Thoracic aorta (tissue), 2 donors: ENCODE measurements around the gene MAPKAPK3. TPM values are rescaled to one million over a fixed set of nuclear protein-coding genes. Genes with fewer than 3 reads are reported as not detected.

Experiments
- ATAC-seq: fragments of 150-250 bp; one replicate; pipeline ENCODE4 v1.8.0; 2017; ENCODE audit warnings: low read depth; ENCODE audit not compliant: insufficient number of reproducible peaks, low FRiP score
- DNase-seq: peaks from one replicate; pipeline ENCODE4 v3.0.0-alpha.2; 2020; ENCODE audit warnings: low spot score
- H3K27ac ChIP-seq, 2 donors: fragments of 200-600 bp; sonication (generic); 1 replicate in 1 of 2; 2 replicates in 1 of 2; pipeline ENCODE4 v1.5.1; 2016; ENCODE audit warnings: mild to moderate bottlenecking in 2 of 2, moderate library complexity in 2 of 2
- H3K27me3 ChIP-seq: fragments of 200-600 bp; sonication (generic); replicated peaks from 2 replicates; pipeline ENCODE4 v1.6.0; 2016; ENCODE audit warnings: mild to moderate bottlenecking; ENCODE audit not compliant: insufficient read depth
- H3K36me3 ChIP-seq: fragments of 200-600 bp; sonication (generic); one replicate; pipeline ENCODE4 v1.5.1; 2016
- H3K4me1 ChIP-seq, 2 donors: fragments of 200-600 bp; sonication (generic); 1 replicate in 1 of 2; 2 replicates in 1 of 2; pipeline versions ENCODE4 v1.5.1 to v1.6.0; 2016; ENCODE audit warnings: low read depth in 2 of 2, mild to moderate bottlenecking in 1 of 2; ENCODE audit not compliant: control insufficient read depth in 1 of 2
- H3K4me3 ChIP-seq: fragments of 200-600 bp; sonication (generic); 2 replicates; pipeline ENCODE4 v1.5.1; 2016; ENCODE audit warnings: mild to moderate bottlenecking
- H3K9me3 ChIP-seq: fragments of 200-600 bp; sonication (generic); 2 replicates; pipeline ENCODE4 v1.5.1; 2016
- total RNA-seq, 2 donors: library from RNA; depleted of rRNA; stranded (reverse); fragments of >200 nt; gene quantifications; one replicate each; pipeline versions ENCODE4 v1.1.0 to v1.2.3, GENCODE V29; 2016
- TF ChIP-seq, protein P1 (sequence below): fragments of 200-600 bp; sonication (generic); IDR thresholded peaks from one replicate; pipeline ENCODE4 v1.5.1; 2019; ENCODE audit warnings: antibody characterized with exemption

Gene MAPKAPK3
- total RNA-seq, 2 donors from 2014 or later: 20.6 to 31.1 TPM

DNA sequence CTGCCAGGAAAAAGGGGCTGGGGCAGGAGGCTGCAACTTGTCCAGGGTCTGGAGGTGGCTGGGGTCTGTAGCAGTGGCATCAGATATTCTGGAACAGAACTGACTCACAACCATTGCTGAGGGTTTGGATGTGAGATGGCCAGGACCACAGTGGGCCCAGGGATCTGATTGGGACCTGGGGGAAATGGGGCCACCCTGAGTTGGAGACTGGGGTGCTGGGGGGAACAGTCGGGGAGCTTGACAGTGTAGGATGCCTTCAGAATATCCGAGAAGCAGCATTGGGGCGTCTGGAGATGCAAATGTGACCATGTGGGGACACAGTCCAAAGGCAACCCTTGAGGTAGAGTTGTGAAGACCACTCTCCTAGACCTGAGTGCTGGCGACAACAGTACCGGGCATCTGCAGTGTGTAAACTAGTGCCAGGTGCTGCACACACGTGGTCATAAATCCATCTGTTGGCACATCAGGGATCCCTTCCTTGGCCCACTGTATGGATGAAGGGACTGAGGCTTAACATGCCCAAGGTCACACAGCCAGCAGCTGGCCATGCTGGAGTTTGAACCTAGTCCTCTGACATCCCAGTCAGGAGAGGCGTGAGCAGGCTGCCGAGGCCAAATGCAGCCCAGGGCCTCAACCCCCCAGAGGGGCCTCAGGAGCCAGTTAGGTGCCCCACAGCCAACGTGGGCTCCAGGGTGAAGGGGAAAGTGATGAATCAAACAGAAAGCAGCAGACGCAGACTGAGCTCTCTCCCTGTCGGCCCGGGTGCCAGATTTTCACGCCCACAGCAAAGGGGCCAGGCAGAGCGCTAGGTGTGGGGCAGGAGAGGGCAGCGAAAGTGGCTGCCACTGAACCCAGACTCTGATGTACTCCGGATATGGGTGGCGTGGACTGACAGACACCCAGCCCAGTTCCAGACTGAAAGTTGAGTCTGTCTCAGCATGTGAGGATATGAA lies 28.9 kb upstream of the MAPKAPK3 start:
- Histone ChIP-seq H3K4me3 (no peak overlapping the region), H3K27me3 (no peaks in the 10 kb centered on the region), H3K9me3 (no peaks in the 10 kb centered on the region), H3K4me1 (peaks cover 3 to 33% of the 10 kb centered on the region in 2 donors), H3K36me3 (no peaks in the 10 kb centered on the region), H3K27ac (no peak overlapping the region)
- DNase-seq (no peak), ATAC-seq (no peak)
- TF ChIP-seq, protein P1, sequence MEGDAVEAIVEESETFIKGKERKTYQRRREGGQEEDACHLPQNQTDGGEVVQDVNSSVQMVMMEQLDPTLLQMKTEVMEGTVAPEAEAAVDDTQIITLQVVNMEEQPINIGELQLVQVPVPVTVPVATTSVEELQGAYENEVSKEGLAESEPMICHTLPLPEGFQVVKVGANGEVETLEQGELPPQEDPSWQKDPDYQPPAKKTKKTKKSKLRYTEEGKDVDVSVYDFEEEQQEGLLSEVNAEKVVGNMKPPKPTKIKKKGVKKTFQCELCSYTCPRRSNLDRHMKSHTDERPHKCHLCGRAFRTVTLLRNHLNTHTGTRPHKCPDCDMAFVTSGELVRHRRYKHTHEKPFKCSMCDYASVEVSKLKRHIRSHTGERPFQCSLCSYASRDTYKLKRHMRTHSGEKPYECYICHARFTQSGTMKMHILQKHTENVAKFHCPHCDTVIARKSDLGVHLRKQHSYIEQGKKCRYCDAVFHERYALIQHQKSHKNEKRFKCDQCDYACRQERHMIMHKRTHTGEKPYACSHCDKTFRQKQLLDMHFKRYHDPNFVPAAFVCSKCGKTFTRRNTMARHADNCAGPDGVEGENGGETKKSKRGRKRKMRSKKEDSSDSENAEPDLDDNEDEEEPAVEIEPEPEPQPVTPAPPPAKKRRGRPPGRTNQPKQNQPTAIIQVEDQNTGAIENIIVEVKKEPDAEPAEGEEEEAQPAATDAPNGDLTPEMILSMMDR: no peak

DNA sequence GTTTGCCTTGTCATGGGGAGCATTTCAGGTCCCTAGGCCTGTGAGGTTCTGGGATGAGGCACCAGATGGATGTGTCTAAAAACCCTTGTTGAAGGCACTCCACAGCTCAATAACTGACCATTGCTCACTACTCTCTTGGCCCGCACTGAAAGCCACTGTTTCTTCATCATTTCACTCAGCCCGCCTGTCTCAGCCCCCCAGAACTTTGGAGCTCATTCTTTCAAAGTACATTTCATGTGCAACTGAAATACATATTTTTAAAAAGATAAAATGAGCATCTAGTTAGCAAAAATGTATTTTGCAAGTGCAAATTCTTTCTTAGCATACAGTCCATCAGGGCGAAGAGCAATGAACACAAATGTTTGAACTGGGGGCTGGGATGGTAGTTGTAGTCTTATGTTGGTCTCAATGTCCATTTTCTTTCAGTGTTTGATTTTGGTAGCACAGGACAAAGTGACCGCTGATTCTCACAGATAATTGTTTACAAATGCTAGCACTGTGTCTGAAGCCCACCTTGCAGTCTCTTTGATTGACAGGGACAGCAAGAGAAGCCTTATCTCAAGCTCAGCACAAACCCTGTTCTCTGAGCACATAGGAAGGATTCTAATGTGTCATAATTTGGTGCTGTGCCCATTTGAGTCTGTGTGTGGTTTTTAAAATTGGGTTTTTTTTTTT lies 28.1 kb upstream of the MAPKAPK3 start:
- Histone ChIP-seq H3K27me3 (no peaks in the 10 kb centered on the region), H3K9me3 (no peaks in the 10 kb centered on the region), H3K4me1 (peaks cover 3 to 26% of the 10 kb centered on the region in 2 donors), H3K27ac (no peak overlapping the region), H3K36me3 (no peaks in the 10 kb centered on the region), H3K4me3 (no peak overlapping the region)
- TF ChIP-seq, protein P1: no peak
- ATAC-seq: no peak
- DNase-seq: no peak

DNA sequence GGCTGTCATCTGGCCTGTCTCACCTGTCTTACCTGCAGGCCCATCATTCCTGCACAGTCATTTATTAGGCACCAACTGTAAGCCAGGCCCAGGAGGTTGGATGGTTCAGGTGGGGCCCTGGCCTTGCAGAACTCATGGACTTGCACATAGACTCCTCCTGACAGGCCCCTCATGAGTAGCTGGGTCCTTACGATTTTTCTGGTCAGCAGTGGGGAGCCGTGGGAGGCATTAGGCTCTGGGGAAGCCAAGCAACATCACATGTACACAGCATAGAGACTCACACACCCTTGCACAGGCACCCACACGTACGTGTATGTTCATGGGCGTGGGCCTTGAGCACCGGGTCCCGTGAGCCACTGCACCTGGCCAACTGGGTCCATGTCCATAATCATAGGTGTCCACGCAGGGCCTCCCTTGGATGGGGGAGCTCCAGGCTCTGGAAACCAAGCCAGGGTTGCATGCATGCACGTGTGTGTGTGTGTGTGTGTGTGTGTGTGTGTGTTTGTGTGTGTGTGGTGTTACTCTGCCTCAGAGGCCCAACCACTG lies 25.7 kb upstream of the MAPKAPK3 start:
- TF ChIP-seq, protein P1: no peak
- Histone ChIP-seq H3K36me3 (no peaks in the 10 kb centered on the region), H3K9me3 (no peaks in the 10 kb centered on the region), H3K27me3 (no peaks in the 10 kb centered on the region), H3K4me1 (peaks cover 0 to 26% of the 10 kb centered on the region in 2 donors), H3K27ac (no peak overlapping the region), H3K4me3 (no peak overlapping the region)
- DNase-seq: no peak
- no peak for ATAC-seq

DNA sequence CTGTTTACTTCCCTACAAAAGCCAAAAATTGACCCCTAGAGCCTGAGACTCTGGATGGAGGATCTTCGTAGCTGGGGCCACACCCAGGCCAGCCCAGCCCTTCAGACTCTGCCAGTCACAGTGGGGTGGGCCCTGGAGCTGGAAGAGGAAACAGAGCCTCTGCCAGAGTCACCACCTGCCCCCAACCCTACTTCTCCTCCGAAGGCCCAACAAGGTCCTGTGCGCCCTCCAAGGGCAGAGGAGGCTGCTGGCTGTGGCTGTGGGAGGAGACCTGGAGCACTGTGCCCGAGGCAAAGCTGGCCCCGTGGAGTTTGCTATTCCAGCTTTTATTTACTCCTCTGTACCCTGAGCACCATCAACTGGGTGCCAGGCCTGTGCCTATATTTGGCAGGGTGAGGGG lies 24.4 kb upstream of the MAPKAPK3 start:
- Histone ChIP-seq H3K9me3 (no peaks in the 10 kb centered on the region), H3K4me3 (no peak overlapping the region), H3K4me1 (peaks cover 0 to 17% of the 10 kb centered on the region in 2 donors), H3K27me3 (no peaks in the 10 kb centered on the region), H3K27ac (no peak overlapping the region), H3K36me3 (no peaks in the 10 kb centered on the region)
- DNase-seq: no peak
- TF ChIP-seq, protein P1: no peak
- ATAC-seq: no peak

DNA sequence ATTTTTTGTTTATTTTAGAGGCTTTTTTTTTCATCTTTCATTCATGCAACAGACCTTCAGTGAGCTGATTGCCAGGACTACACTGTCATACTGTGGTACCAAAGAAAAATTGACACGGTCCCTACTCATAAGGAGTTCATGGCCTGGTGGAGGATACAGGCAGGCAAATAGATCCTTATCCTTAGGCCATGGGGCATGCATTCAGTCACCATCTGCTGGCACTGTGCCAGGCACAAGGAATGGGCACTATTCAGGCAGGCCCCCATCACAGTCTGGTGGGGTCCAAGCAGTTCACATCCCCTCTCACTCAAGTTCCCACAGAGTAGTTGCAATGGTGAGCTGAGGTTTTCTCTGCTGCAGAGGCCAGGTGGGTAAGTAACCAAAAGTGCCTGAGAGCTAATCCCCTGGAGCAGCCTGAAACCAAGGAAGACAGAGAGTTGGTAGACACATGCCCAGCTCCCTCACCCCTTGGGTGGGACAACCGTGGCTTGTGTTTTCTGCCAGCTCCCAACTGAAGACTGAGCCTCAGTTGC lies 22.6 kb upstream of the MAPKAPK3 start:
- DNase-seq (no peak), ATAC-seq (no peak)
- Histone ChIP-seq H3K27ac (no peak overlapping the region), H3K4me3 (no peak overlapping the region), H3K27me3 (no peaks in the 10 kb centered on the region), H3K9me3 (no peaks in the 10 kb centered on the region), H3K36me3 (no peaks in the 10 kb centered on the region), H3K4me1 (peaks cover 0 to 8% of the 10 kb centered on the region in 2 donors)
- TF ChIP-seq, protein P1: no peak
